H9 (cell line): Measurements from ENCODE around the gene KCTD4. TPM values are rescaled to one million over a fixed set of nuclear protein-coding genes. Genes with fewer than 3 reads are reported as not detected.

Source experiments
- DNase-seq: peaks from one replicate; pipeline ENCODE4 v3.0.0-alpha.2; 2017
- H2AFZ ChIP-seq: one replicate; pipeline ENCODE4 v1.6.1; 2013; ENCODE audit warnings: mild to moderate bottlenecking, low read length, control low read depth, moderate library complexity
- H2AK5ac ChIP-seq: 2 replicates; pipeline ENCODE4 v1.6.1; 2013; ENCODE audit warnings: low read length, control low read depth, mixed read lengths; ENCODE audit not compliant: insufficient read length
- H2BK120ac ChIP-seq: one replicate; pipeline ENCODE4 v1.6.1; 2013; ENCODE audit warnings: low read depth, mild to moderate bottlenecking, low read length, control low read depth, inconsistent platforms; ENCODE audit not compliant: poor library complexity, severe bottlenecking
- H2BK12ac ChIP-seq: 2 replicates; pipeline ENCODE4 v1.6.1; 2013; ENCODE audit warnings: low read length, control low read depth, mixed read lengths, low read depth; ENCODE audit not compliant: insufficient read length
- H2BK15ac ChIP-seq: 2 replicates; pipeline ENCODE4 v1.6.1; 2013; ENCODE audit warnings: low read depth, low read length, control low read depth
- H2BK20ac ChIP-seq: one replicate; pipeline ENCODE4 v1.6.1; 2013; ENCODE audit warnings: low read depth, mild to moderate bottlenecking, low read length, control low read depth, inconsistent platforms; ENCODE audit not compliant: poor library complexity, severe bottlenecking
- H2BK5ac ChIP-seq: 2 replicates; pipeline ENCODE4 v1.6.1; 2013; ENCODE audit warnings: low read length, control low read depth, mixed read lengths; ENCODE audit not compliant: insufficient read length
- H3K14ac ChIP-seq: 2 replicates; pipeline ENCODE4 v1.6.1; 2013; ENCODE audit warnings: low read length, control low read depth; ENCODE audit not compliant: insufficient read depth
- H3K18ac ChIP-seq: 2 replicates; pipeline ENCODE4 v1.6.1; 2013; ENCODE audit warnings: low read depth, mild to moderate bottlenecking, mixed read lengths, low read length, control low read depth; ENCODE audit not compliant: insufficient read length
- H3K23ac ChIP-seq: 2 replicates; pipeline ENCODE4 v1.6.1; 2013; ENCODE audit warnings: low read length, control low read depth, mixed read lengths, low read depth; ENCODE audit not compliant: insufficient read length
- H3K23me2 ChIP-seq: 2 replicates; pipeline ENCODE4 v1.6.1; 2013; ENCODE audit warnings: low read depth, mild to moderate bottlenecking, mixed read lengths, low read length, control low read depth; ENCODE audit not compliant: insufficient read length, poor library complexity, severe bottlenecking
- H3K27ac ChIP-seq: 2 replicates; pipeline ENCODE4 v1.5.1; 2013; ENCODE audit warnings: low read length, control low read depth, mixed read lengths, low read depth; ENCODE audit not compliant: insufficient read length
- H3K27me3 ChIP-seq: 2 replicates; pipeline ENCODE4 v1.6.1; 2013; ENCODE audit warnings: low read length, control low read depth, inconsistent platforms; ENCODE audit not compliant: insufficient read depth
- H3K4ac ChIP-seq: 2 replicates; pipeline ENCODE4 v1.6.1; 2013; ENCODE audit warnings: low read depth, mild to moderate bottlenecking, control low read depth, inconsistent platforms, low read length, moderate library complexity
- H3K4me1 ChIP-seq: 2 replicates; pipeline ENCODE4 v1.6.1; 2013; ENCODE audit warnings: low read length, control low read depth, inconsistent platforms; ENCODE audit not compliant: insufficient read depth
- H3K4me2 ChIP-seq: 2 replicates; pipeline ENCODE4 v1.6.1; 2013; ENCODE audit warnings: low read length, control low read depth, mixed read lengths; ENCODE audit not compliant: insufficient read length, insufficient read depth
- H3K56ac ChIP-seq: 2 replicates; pipeline ENCODE4 v1.6.1; 2013; ENCODE audit warnings: low read depth, mild to moderate bottlenecking, mixed read lengths, low read length, control low read depth; ENCODE audit not compliant: insufficient read length
- H3K79me1 ChIP-seq: 2 replicates; pipeline ENCODE4 v1.6.1; 2013; ENCODE audit warnings: low read depth, mild to moderate bottlenecking, moderate library complexity, low read length, control low read depth, inconsistent platforms; ENCODE audit not compliant: insufficient read depth, poor library complexity, severe bottlenecking
- H3K79me2 ChIP-seq: 2 replicates; pipeline ENCODE4 v1.6.1; 2013; ENCODE audit warnings: low read length, control low read depth, inconsistent platforms; ENCODE audit not compliant: insufficient read depth
- H3K9ac ChIP-seq: 2 replicates; pipeline ENCODE4 v1.6.1; 2013; ENCODE audit warnings: low read length, control low read depth, mixed read lengths; ENCODE audit not compliant: insufficient read length; ENCODE audit errors: extremely low read depth
- H3K9me3 ChIP-seq: one replicate; pipeline ENCODE4 v1.6.1; 2013; ENCODE audit warnings: low read depth, low read length, inconsistent platforms; ENCODE audit not compliant: control insufficient read depth
- H3T11ph ChIP-seq: one replicate; pipeline ENCODE4 v1.6.1; 2013; ENCODE audit warnings: mild to moderate bottlenecking, low read length, control low read depth, inconsistent platforms
- H4K20me1 ChIP-seq: one replicate; pipeline ENCODE4 v1.6.1; 2013; ENCODE audit not compliant: control insufficient read depth, insufficient read length, insufficient read depth
- H4K5ac ChIP-seq: 2 replicates; pipeline ENCODE4 v1.6.1; 2013; ENCODE audit warnings: low read depth, mild to moderate bottlenecking, mixed read lengths, low read length, control low read depth; ENCODE audit not compliant: insufficient read length
- H4K8ac ChIP-seq: replicated peaks from 2 replicates; pipeline ENCODE4 v1.6.1; 2013; ENCODE audit warnings: low read length, control low read depth, mixed read lengths, low read depth; ENCODE audit not compliant: insufficient read length
- H4K91ac ChIP-seq: 2 replicates; pipeline ENCODE4 v1.6.1; 2013; ENCODE audit warnings: low read depth, mild to moderate bottlenecking, moderate library complexity, mixed read lengths, low read length, control low read depth; ENCODE audit not compliant: insufficient read length
- H3K27ac Mint-ChIP-seq, 3 experiments: 2 replicates in 2 of 3; 3 replicates in 1 of 3; pipeline ENCODE4 v1.8.0; 2020 to 2021; ENCODE audit warnings: mixed read lengths in 3 of 3, mild to moderate bottlenecking in 1 of 3, moderate library complexity in 1 of 3
- H3K27me3 Mint-ChIP-seq: 2 replicates; pipeline ENCODE4 v1.8.0; 2021; ENCODE audit warnings: low read depth, mild to moderate bottlenecking, moderate library complexity, mixed read lengths
- H3K36me3 Mint-ChIP-seq, 3 experiments: 2 replicates in 2 of 3; 3 replicates in 1 of 3; pipeline ENCODE4 v1.8.0; 2020 to 2021; ENCODE audit warnings: low read depth in 3 of 3, mixed read lengths in 3 of 3; ENCODE audit not compliant: insufficient read depth in 1 of 3
- H3K4me1 Mint-ChIP-seq, 2 experiments: 2 replicates each; pipeline ENCODE4 v1.8.0; 2020; ENCODE audit warnings: mixed read lengths in 2 of 2
- H3K4me3 Mint-ChIP-seq, 2 experiments: 2 replicates in 1 of 2; 3 replicates in 1 of 2; pipeline ENCODE4 v1.8.0; 2020 to 2021; ENCODE audit warnings: mild to moderate bottlenecking in 2 of 2, mixed read lengths in 2 of 2, moderate library complexity in 1 of 2
- H3K9me3 Mint-ChIP-seq, 2 experiments: 2 replicates in 1 of 2; 3 replicates in 1 of 2; pipeline ENCODE4 v1.8.0; 2020; ENCODE audit warnings: mild to moderate bottlenecking in 2 of 2, mixed read lengths in 2 of 2, moderate library complexity in 1 of 2
- CTCF ChIP-seq: fragments of 200-600 bp; sonication (generic); conservative IDR thresholded peaks from 3 replicates; pipeline ENCODE4 v1.8.0; 2021; ENCODE audit warnings: antibody characterized with exemption, mild to moderate bottlenecking
- WGBS: extraction: QIAGEN DNeasy Blood & Tissue Kit; methylation state at CpG from one replicate; pipeline ENCODE4 v1.1.7; 2013; ENCODE audit warnings: missing lambda C conversion rate, low lambda C conversion rate, mixed read lengths; ENCODE audit not compliant: insufficient read length; ENCODE audit errors: extremely low coverage; 5-methylcytosine and 5-hydroxymethylcytosine counted together
- total RNA-seq: library from RNA; stranded (reverse); gene quantifications from 2 replicates; pipeline ENCODE4 v1.2.1, GENCODE V29; 2021

Gene KCTD4
- total RNA-seq, 1 experiment from 2014 or later = not detected

- Histone ChIP-seq H3K18ac (no peak overlapping the region), H3T11ph (no peak overlapping the region), H2BK20ac (no peak overlapping the region), H3K56ac (no peak overlapping the region), H2BK12ac (no peak overlapping the region), H2BK5ac (no peak overlapping the region), H4K20me1 (no peaks in the 10 kb centered on the region), H4K5ac (no peak overlapping the region), H2AFZ (no peak overlapping the region), H3K9ac (no peak overlapping the region), H3K79me2 (no peaks in the 10 kb centered on the region), H3K27me3 (no peaks in the 10 kb centered on the region), H3K4me1 (no peaks in the 10 kb centered on the region), H3K4me2 (no peak overlapping the region), H3K14ac (no peak overlapping the region), H3K79me1 (no peaks in the 10 kb centered on the region), H2AK5ac (no peak overlapping the region), H3K23ac (no peak overlapping the region), H3K9me3 (no peaks in the 10 kb centered on the region), H3K23me2 (no peaks in the 10 kb centered on the region), H2BK15ac (no peak overlapping the region), H3K27ac (no peak overlapping the region), H2BK120ac (no peak overlapping the region), H4K91ac (no peak overlapping the region), H3K4ac (no peak overlapping the region), H4K8ac (no peak overlapping the region)
- peaks cover 4 to 26% (median 21%) of the 10 kb centered on the region in 3 experiments; a peak in 5 of 7 replicates for H3K36me3 Mint-ChIP-seq
- H3K9me3 Mint-ChIP-seq = no peaks in the 10 kb centered on the region
- no peaks in the 10 kb centered on the region for H3K27me3 Mint-ChIP-seq
- no peak for TF ChIP-seq CTCF
- H3K4me1 Mint-ChIP-seq = no peaks in the 10 kb centered on the region
- WGBS = no CpG with 5 or more reads among the region's 1 CpG
- no peak for DNase-seq
- peak overlapping the region in 2 of 3 experiments; percentile 51 to 52; a peak in 2 of 7 replicates for H3K27ac Mint-ChIP-seq
- H3K4me3 Mint-ChIP-seq = no peak overlapping the region
Observed at GRCh38 chr13:45162194-45162593, 38.7 kb downstream of the KCTD4 start.
